DOHH2 (cell line): Measurements from ENCODE around the gene RNF2.

Source experiments
- H3F3A ChIP-seq: fragments of 200-600 bp; sonication (generic), shearing (Covaris generic); 2 replicates; pipeline ENCODE4 v1.6.0; 2016; ENCODE audit warnings: antibody characterized with exemption, mild to moderate bottlenecking; ENCODE audit not compliant: control insufficient read depth, insufficient read depth
- H3K27ac ChIP-seq: fragments of 200-600 bp; sonication (generic); 2 replicates; pipeline ENCODE4 v1.5.1; 2014; ENCODE audit warnings: low read depth, mild to moderate bottlenecking, low read length, moderate library complexity
- H3K27me3 ChIP-seq: fragments of 200-600 bp; sonication (generic); 2 replicates; pipeline ENCODE4 v1.6.1; 2014; ENCODE audit warnings: mild to moderate bottlenecking, low read length, mixed read lengths; ENCODE audit not compliant: control insufficient read depth
- H3K36me3 ChIP-seq: fragments of 200-600 bp; sonication (generic); 2 replicates; pipeline ENCODE4 v1.6.1; 2014; ENCODE audit warnings: mild to moderate bottlenecking, low read length, moderate library complexity, mixed read lengths; ENCODE audit not compliant: control insufficient read depth
- H3K4me1 ChIP-seq: fragments of 200-600 bp; sonication (generic); 2 replicates; pipeline ENCODE4 v1.6.1; 2014; ENCODE audit warnings: mild to moderate bottlenecking, low read length, mixed read lengths; ENCODE audit not compliant: control insufficient read depth
- H3K4me2 ChIP-seq: fragments of 200-600 bp; sonication (generic); 2 replicates; pipeline ENCODE4 v1.6.0; 2014; ENCODE audit warnings: mild to moderate bottlenecking, low read length, moderate library complexity
- H3K4me3 ChIP-seq: fragments of 200-600 bp; sonication (generic); 2 replicates; pipeline ENCODE4 v1.5.1; 2014; ENCODE audit warnings: mild to moderate bottlenecking, low read length, mixed read lengths
- H3K79me2 ChIP-seq: fragments of 200-600 bp; sonication (generic); 2 replicates; pipeline ENCODE4 v1.6.1; 2014; ENCODE audit warnings: mild to moderate bottlenecking, low read length, mixed read lengths; ENCODE audit not compliant: control insufficient read depth
- H3K9me2 ChIP-seq: fragments of 200-600 bp; sonication (generic); replicated peaks from 2 replicates; pipeline ENCODE4 v1.6.1; 2014; ENCODE audit warnings: mild to moderate bottlenecking, low read length, mixed read lengths; ENCODE audit not compliant: control insufficient read depth
- H3K9me3 ChIP-seq: fragments of 200-600 bp; sonication (generic); 2 replicates; pipeline ENCODE4 v1.6.1; 2014; ENCODE audit warnings: antibody characterized with exemption, low read length, mixed read lengths; ENCODE audit not compliant: control insufficient read depth, insufficient read depth
- H4K20me1 ChIP-seq: fragments of 200-600 bp; sonication (generic); 2 replicates; pipeline ENCODE4 v1.6.0; 2014; ENCODE audit warnings: low read depth, mild to moderate bottlenecking, antibody characterized with exemption, low read length, moderate library complexity; ENCODE audit not compliant: control insufficient read depth, insufficient read depth
- CTCF ChIP-seq: fragments of 200-600 bp; sonication (generic); IDR thresholded peaks from one replicate; pipeline ENCODE4 v1.5.1; 2014; ENCODE audit warnings: antibody characterized with exemption, mild to moderate bottlenecking, low read depth, low read length; ENCODE audit not compliant: poor library complexity, severe bottlenecking
- EZH2phosphoT487 ChIP-seq: fragments of 200-600 bp; sonication (generic); IDR thresholded peaks from 2 replicates; pipeline ENCODE4 v1.6.1; 2017; ENCODE audit warnings: borderline replicate concordance, mild to moderate bottlenecking, antibody characterized with exemption, low read length, moderate library complexity, mixed read lengths

Gene RNF2

GRCh38 chr1:185094761-185095160, 49.4 kb downstream of the RNF2 start:
- Histone ChIP-seq H3K9me2 (no peaks in the 10 kb centered on the region), H3K4me3 (no peak overlapping the region), H3F3A (no peaks in the 10 kb centered on the region), H3K9me3 (no peaks in the 10 kb centered on the region), H3K27me3 (no peaks in the 10 kb centered on the region), H3K79me2 (no peaks in the 10 kb centered on the region), H3K4me1 (no peaks in the 10 kb centered on the region), H3K27ac (no peak overlapping the region), H4K20me1 (no peaks in the 10 kb centered on the region), H3K36me3 (peaks cover 30% of the 10 kb centered on the region), H3K4me2 (no peak overlapping the region)
- TF ChIP-seq CTCF (no peak), EZH2phosphoT487 (no peak)

- peaks cover 32% of the 10 kb centered on the region for H3K36me3 ChIP-seq
- no peaks in the 10 kb centered on the region for H3K4me1 ChIP-seq
- no peak overlapping the region for H3K4me3 ChIP-seq
- H3K9me3 ChIP-seq, result no peaks in the 10 kb centered on the region
- no peak overlapping the region for H3K4me2 ChIP-seq
- H4K20me1 ChIP-seq, result no peaks in the 10 kb centered on the region
- TF ChIP-seq EZH2phosphoT487 (no peak), CTCF (no peak)
- H3K79me2 ChIP-seq, result no peaks in the 10 kb centered on the region
- H3K27me3 ChIP-seq, result no peaks in the 10 kb centered on the region
- H3F3A ChIP-seq, result no peaks in the 10 kb centered on the region
- no peak overlapping the region for H3K27ac ChIP-seq
- H3K9me2 ChIP-seq, result no peaks in the 10 kb centered on the region
These were observed 51.2 kb downstream of the RNF2 start for GRCh38 chr1:185096531-185096930.

GRCh38 chr1:185104083-185104482, 58.7 kb downstream of the RNF2 start:
- H3K36me3 ChIP-seq, result peaks cover 16% of the 10 kb centered on the region
- H3K4me1 ChIP-seq, result no peaks in the 10 kb centered on the region
- TF ChIP-seq EZH2phosphoT487 (no peak), CTCF (no peak)
- H3K27ac ChIP-seq, result no peak overlapping the region
- no peaks in the 10 kb centered on the region for H4K20me1 ChIP-seq
- no peaks in the 10 kb centered on the region; the same call in 1 of the 2 replicates for H3F3A ChIP-seq
- H3K9me3 ChIP-seq, result peaks cover 3% of the 10 kb centered on the region; the same call in 1 of the 2 replicates
- H3K4me3 ChIP-seq, result no peak overlapping the region
- no peak overlapping the region for H3K4me2 ChIP-seq
- H3K9me2 ChIP-seq, result no peaks in the 10 kb centered on the region
- no peaks in the 10 kb centered on the region for H3K79me2 ChIP-seq
- H3K27me3 ChIP-seq, result no peaks in the 10 kb centered on the region
